HG02943 (cell line): ENCODE data around the gene NSUN2.

Experiments used
- ATAC-seq: cut with Tn5 transposase; IDR thresholded peaks from one replicate; pipeline ENCODE4 v1.9.1; 2021; ENCODE audit warnings: mild to moderate bottlenecking, low read depth, moderate library complexity; ENCODE audit not compliant: unreplicated experiment

NSUN2 gene

GRCh38 chr5:6607559-6607936 lies 25.3 kb downstream of the NSUN2 start:
- no peak for ATAC-seq

GRCh38 chr5:6606884-6607558 lies 25.8 kb downstream of the NSUN2 start:
- no peak for ATAC-seq

- ATAC-seq = no peak
These were observed 27.9 kb downstream of the NSUN2 start for GRCh38 chr5:6604946-6605345.

GRCh38 chr5:6604341-6604740 lies 28.5 kb downstream of the NSUN2 start:
- ATAC-seq = no peak

- ATAC-seq = no peak
These were observed 29.2 kb downstream of the NSUN2 start for GRCh38 chr5:6603643-6604042.

- no peak for ATAC-seq
These were observed 30.4 kb downstream of the NSUN2 start for GRCh38 chr5:6602441-6602840.

- no peak for ATAC-seq
These were observed 31.0 kb downstream of the NSUN2 start for GRCh38 chr5:6601816-6602215.

GRCh38 chr5:6601271-6601670 lies 31.6 kb downstream of the NSUN2 start:
- ATAC-seq = no peak

- no peak for ATAC-seq
These were observed 33.1 kb downstream of the NSUN2 start for GRCh38 chr5:6599739-6600138.

GRCh38 chr5:6598351-6598900 lies 34.4 kb downstream of the NSUN2 start:
- ATAC-seq = no peak

GRCh38 chr5:6597557-6597956 lies 35.3 kb downstream of the NSUN2 start:
- no peak for ATAC-seq

- no peak for ATAC-seq
These were observed 36.5 kb downstream of the NSUN2 start for GRCh38 chr5:6596388-6596787.

- no peak for ATAC-seq
These were observed 37.4 kb downstream of the NSUN2 start for GRCh38 chr5:6595405-6595804.

GRCh38 chr5:6594066-6594465 lies 38.8 kb downstream of the NSUN2 start:
- ATAC-seq = no peak

GRCh38 chr5:6593148-6594016 lies 39.5 kb downstream of the NSUN2 start:
- no peak for ATAC-seq

- ATAC-seq = no peak
These were observed 40.2 kb downstream of the NSUN2 start for GRCh38 chr5:6592601-6593000.

GRCh38 chr5:6591671-6592288 lies 41.1 kb downstream of the NSUN2 start:
- no peak for ATAC-seq

- ATAC-seq = no peak
These were observed 42.3 kb downstream of the NSUN2 start for GRCh38 chr5:6590581-6590980.

- no peak for ATAC-seq
These were observed 45.7 kb downstream of the NSUN2 start for GRCh38 chr5:6587171-6587570.

- ATAC-seq = no peak
These were observed 46.2 kb downstream of the NSUN2 start for GRCh38 chr5:6586647-6587042.

- no peak for ATAC-seq
These were observed 46.8 kb downstream of the NSUN2 start for GRCh38 chr5:6585939-6586646.
